Activated T-helper 17 cell treated with anti-CD3 and anti-CD28 coated beads, Interleukin-2, amount 50 U/mL, for 72 hours (primary cell): ENCODE results near the gene TGIF2. TPM values are rescaled to one million over a fixed set of nuclear protein-coding genes. Genes with fewer than 3 reads are reported as not detected.
"Not testable (repeated sequence)": the region's sequence is repeated elsewhere in the genome, so short reads cannot be mapped to it uniquely, and the experiment has no call there.

Experiments
- ATAC-seq: fragments of 150-1000 bp; cut with Tn5 transposase; replicated peaks from 2 replicates; pipeline ENCODE4 v1.10.0; 2021; ENCODE audit warnings: mild to moderate bottlenecking, moderate library complexity
- H3K27ac Mint-ChIP-seq: one replicate; pipeline ENCODE4 v1.8.0; 2022; ENCODE audit warnings: mixed read lengths
- H3K27me3 Mint-ChIP-seq: one replicate; pipeline ENCODE4 v1.8.0; 2022; ENCODE audit warnings: mixed read lengths
- H3K36me3 Mint-ChIP-seq: one replicate; pipeline ENCODE4 v1.8.0; 2022; ENCODE audit warnings: low read depth, mild to moderate bottlenecking, mixed read lengths
- H3K4me1 Mint-ChIP-seq: one replicate; pipeline ENCODE4 v1.8.0; 2022; ENCODE audit warnings: mixed read lengths
- H3K4me3 Mint-ChIP-seq: one replicate; pipeline ENCODE4 v1.8.0; 2022; ENCODE audit warnings: mild to moderate bottlenecking, mixed read lengths
- H3K9me3 Mint-ChIP-seq: one replicate; pipeline ENCODE4 v1.8.0; 2022; ENCODE audit warnings: mixed read lengths
- total RNA-seq, 2 donors: library from RNA; stranded (reverse); gene quantifications; one replicate each; pipeline ENCODE4 v1.2.3, GENCODE V29; 2022

The TGIF2 gene
- total RNA-seq, 2 donors from 2014 or later = 43.8 to 57.1 TPM

GRCh38 chr20:36563374-36563773, 10.0 kb upstream of the TGIF2 start:
- H3K27me3 Mint-ChIP-seq = no peaks in the 10 kb centered on the region
- H3K4me3 Mint-ChIP-seq = no peak overlapping the region
- peak overlapping the region; percentile 5 for H3K27ac Mint-ChIP-seq
- peaks cover 4% of the 10 kb centered on the region for H3K4me1 Mint-ChIP-seq
- ATAC-seq = no peak
- peaks cover 4% of the 10 kb centered on the region for H3K9me3 Mint-ChIP-seq
- no peaks in the 10 kb centered on the region for H3K36me3 Mint-ChIP-seq

GRCh38 chr20:36564078-36564725, 9.2 kb upstream of the TGIF2 start:
- peak overlapping the region; percentile 5 for H3K27ac Mint-ChIP-seq
- ATAC-seq, H3K36me3 Mint-ChIP-seq, H3K4me1 Mint-ChIP-seq, H3K4me3 Mint-ChIP-seq, H3K9me3 Mint-ChIP-seq, H3K27me3 Mint-ChIP-seq: not testable (repeated sequence)

DNA sequence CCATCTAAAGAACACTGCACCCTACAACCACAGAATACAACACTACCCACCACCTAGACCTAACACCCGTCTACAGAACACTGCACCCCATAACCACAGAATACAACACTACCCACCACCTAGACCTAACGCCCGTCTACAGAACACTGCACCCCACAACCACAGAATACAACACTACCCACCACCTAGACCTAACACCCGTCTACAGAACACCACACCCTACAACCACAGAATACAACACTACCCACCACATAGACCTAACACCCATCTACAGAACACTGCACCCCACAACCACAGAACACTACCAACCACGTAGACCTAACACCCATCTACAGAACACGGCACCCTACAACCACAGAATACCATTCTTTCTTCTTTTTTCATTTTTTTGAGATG, 8.7 kb upstream of the TGIF2 start:
- not testable (repeated sequence) for H3K27ac Mint-ChIP-seq, ATAC-seq

GRCh38 chr20:36565520-36565919, 7.9 kb upstream of the TGIF2 start:
- H3K27me3 Mint-ChIP-seq = no peaks in the 10 kb centered on the region
- no peak for ATAC-seq
- no peak overlapping the region for H3K4me3 Mint-ChIP-seq
- H3K36me3 Mint-ChIP-seq = no peaks in the 10 kb centered on the region
- H3K9me3 Mint-ChIP-seq = peaks cover 4% of the 10 kb centered on the region
- peaks cover 4% of the 10 kb centered on the region for H3K4me1 Mint-ChIP-seq
- H3K27ac Mint-ChIP-seq = no peak overlapping the region

More for the DNA sequence above, 8.7 kb upstream of the TGIF2 start:
- H3K4me3 Mint-ChIP-seq, H3K36me3 Mint-ChIP-seq, H3K4me1 Mint-ChIP-seq, H3K27me3 Mint-ChIP-seq, H3K9me3 Mint-ChIP-seq: not testable (repeated sequence)

DNA sequence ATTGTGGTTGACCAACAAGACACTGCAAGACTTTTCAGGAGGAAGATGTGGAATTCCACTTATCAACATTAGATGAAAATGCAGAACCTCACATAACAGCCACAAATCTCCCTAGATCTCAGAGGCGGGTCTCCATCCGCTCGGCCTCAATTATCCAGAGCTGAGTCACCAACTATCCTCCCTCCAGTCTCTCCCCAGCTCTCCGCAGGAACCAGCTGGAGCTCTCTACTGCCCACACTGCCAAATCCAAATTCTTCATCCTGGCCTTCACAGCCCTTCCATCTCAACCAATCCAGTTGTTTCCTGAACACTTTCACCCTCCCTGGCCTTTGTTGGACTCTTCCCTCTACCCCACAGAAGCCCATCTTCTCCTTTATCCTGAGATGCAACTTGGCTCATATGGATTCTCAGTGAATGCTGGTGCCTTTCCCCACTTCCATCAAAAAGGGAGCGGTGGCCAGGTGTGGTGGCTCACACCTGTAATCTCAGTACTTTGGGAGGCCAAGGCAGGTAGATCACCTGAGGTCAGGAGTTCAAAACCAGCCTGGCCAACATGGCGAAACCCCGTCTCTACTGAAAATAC, 3.5 kb upstream of the TGIF2 start:
- H3K4me3 Mint-ChIP-seq = no peak overlapping the region
- ATAC-seq = no peak
- peaks cover under 1% of the 10 kb centered on the region for H3K9me3 Mint-ChIP-seq
- H3K27ac Mint-ChIP-seq = no peak overlapping the region
- peaks cover 12% of the 10 kb centered on the region for H3K36me3 Mint-ChIP-seq
- H3K27me3 Mint-ChIP-seq = no peaks in the 10 kb centered on the region
- H3K4me1 Mint-ChIP-seq = peaks cover 17% of the 10 kb centered on the region

- Mint-ChIP-seq H3K27ac (peak overlapping the region; percentile 98), H3K4me3 (peak overlapping the region; percentile 90), H3K9me3 (no peaks in the 10 kb centered on the region), H3K4me1 (peaks cover 25% of the 10 kb centered on the region), H3K27me3 (no peaks in the 10 kb centered on the region), H3K36me3 (peaks cover 30% of the 10 kb centered on the region)
- no peak for ATAC-seq
Observed at GRCh38 chr20:36571564-36572504, 1.6 kb upstream of the TGIF2 start.

DNA sequence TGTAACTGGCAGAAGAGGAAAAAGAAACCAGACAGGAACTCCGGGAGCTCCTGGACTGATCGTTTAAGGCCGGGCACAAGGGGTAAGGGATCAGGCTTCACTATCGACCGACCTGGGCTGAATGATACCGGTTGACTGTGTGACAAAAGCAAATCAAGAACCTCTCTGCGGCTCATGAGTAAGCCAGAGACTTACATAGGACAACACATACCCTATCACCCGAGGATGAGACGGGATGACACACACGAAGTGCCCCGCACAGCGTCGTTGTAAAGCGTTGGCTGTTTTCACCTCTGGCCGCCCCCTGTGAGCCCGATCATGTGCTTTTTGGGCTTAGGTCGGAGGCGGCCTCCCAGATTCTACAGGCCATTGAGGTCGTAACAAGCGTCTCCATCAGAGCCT, 695 bp upstream of the TGIF2 start:
- Mint-ChIP-seq H3K9me3 (no peaks in the 10 kb centered on the region), H3K4me1 (peaks cover 25% of the 10 kb centered on the region), H3K27me3 (no peaks in the 10 kb centered on the region), H3K4me3 (peak overlapping the region; percentile 90), H3K36me3 (peaks cover 34% of the 10 kb centered on the region), H3K27ac (peak overlapping the region; percentile 98)
- ATAC-seq = peak; percentile 90

DNA sequence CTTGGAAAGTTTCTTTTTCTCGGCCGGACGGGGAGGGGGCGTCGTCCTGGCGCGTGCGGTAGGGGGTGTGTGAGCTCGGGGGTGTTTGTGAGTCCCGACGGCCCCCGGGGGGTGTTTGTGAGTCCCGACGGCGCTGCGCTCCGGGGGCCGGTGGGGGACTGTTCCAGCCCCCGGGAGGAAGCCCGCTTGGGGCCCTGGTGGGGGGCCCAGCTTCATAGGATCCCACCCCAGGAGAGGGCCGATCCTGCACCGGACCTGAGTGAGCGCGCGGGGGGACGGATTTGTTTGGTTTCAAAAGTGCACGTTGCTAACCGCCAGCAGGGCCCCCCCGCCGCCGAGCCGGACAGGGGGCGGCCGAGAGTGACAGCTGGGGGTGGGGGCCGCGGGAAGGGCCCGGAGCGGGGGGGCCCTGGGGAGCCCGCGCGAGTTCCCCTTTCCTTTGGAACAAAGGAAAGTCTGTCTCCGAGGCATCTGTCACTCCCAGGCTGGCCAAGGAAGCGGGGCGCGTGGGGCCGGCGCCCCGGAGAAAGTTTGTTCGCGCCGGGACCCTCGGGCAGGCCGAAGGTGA, 485 bp downstream of the TGIF2 start:
- peaks cover 46% of the 10 kb centered on the region for H3K36me3 Mint-ChIP-seq
- H3K9me3 Mint-ChIP-seq = no peaks in the 10 kb centered on the region
- no peak overlapping the region for H3K27ac Mint-ChIP-seq
- no peaks in the 10 kb centered on the region for H3K27me3 Mint-ChIP-seq
- H3K4me1 Mint-ChIP-seq = peaks cover 25% of the 10 kb centered on the region
- peak overlapping the region; percentile 98 for H3K4me3 Mint-ChIP-seq
- ATAC-seq = no peak

GRCh38 chr20:36574366-36575135, 1.2 kb downstream of the TGIF2 start:
- H3K27me3 Mint-ChIP-seq = no peaks in the 10 kb centered on the region
- H3K4me1 Mint-ChIP-seq = peaks cover 25% of the 10 kb centered on the region
- H3K9me3 Mint-ChIP-seq = no peaks in the 10 kb centered on the region
- peak; percentile 1 for ATAC-seq
- peak overlapping the region; percentile 98 for H3K4me3 Mint-ChIP-seq
- peak overlapping the region; percentile 95 for H3K27ac Mint-ChIP-seq
- peaks cover 53% of the 10 kb centered on the region for H3K36me3 Mint-ChIP-seq

GRCh38 chr20:36576081-36576445, 2.7 kb downstream of the TGIF2 start:
- H3K9me3 Mint-ChIP-seq = no peaks in the 10 kb centered on the region
- ATAC-seq = no peak
- peak overlapping the region; percentile 98 for H3K4me3 Mint-ChIP-seq
- peaks cover 31% of the 10 kb centered on the region for H3K4me1 Mint-ChIP-seq
- H3K27ac Mint-ChIP-seq = no peak overlapping the region
- peaks cover 68% of the 10 kb centered on the region for H3K36me3 Mint-ChIP-seq
- no peaks in the 10 kb centered on the region for H3K27me3 Mint-ChIP-seq

GRCh38 chr20:36578356-36579041, 5.1 kb downstream of the TGIF2 start:
- Mint-ChIP-seq H3K9me3 (no peaks in the 10 kb centered on the region), H3K4me3 (no peak overlapping the region), H3K4me1 (peaks cover 25% of the 10 kb centered on the region), H3K27ac (no peak overlapping the region), H3K36me3 (peaks cover 86% of the 10 kb centered on the region), H3K27me3 (no peaks in the 10 kb centered on the region)
- no peak for ATAC-seq

DNA sequence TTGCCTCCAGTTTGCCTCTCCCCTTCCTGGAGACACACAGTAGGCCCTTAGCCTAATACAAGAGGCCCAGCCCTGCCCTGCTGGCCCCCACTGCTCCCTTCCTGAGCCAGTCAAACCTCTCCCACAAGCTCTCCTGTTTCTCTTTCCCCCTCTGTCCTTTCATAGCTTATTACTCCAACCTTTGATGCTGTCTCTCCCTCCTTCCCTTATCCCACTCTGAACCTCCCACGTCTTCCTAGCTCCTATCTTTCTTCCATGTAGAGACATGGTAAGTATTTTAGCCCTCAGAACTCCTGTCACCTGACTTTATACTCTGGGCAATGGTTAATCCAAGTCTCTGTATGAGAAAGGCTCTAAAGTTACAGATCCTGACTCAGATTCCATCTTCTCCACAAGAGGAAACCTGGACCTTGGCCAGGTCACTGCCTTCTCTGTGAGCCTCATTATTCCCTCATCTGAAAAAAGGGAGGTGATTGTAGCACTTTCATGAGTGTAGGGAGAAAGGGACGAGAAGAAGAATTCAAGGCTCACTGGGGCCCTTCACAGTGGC, 6.7 kb downstream of the TGIF2 start:
- Mint-ChIP-seq H3K36me3 (peaks cover 87% of the 10 kb centered on the region), H3K9me3 (no peaks in the 10 kb centered on the region)

GRCh38 chr20:36582322-36582721, 8.9 kb downstream of the TGIF2 start:
- no peaks in the 10 kb centered on the region for H3K9me3 Mint-ChIP-seq
- peaks cover 85% of the 10 kb centered on the region for H3K36me3 Mint-ChIP-seq
- peak; percentile 98 for ATAC-seq
- peak overlapping the region; percentile 46 for H3K4me3 Mint-ChIP-seq
- peak overlapping the region; percentile 89 for H3K27ac Mint-ChIP-seq
- no peaks in the 10 kb centered on the region for H3K27me3 Mint-ChIP-seq
- peaks cover 21% of the 10 kb centered on the region for H3K4me1 Mint-ChIP-seq

More for the DNA sequence above, 6.7 kb downstream of the TGIF2 start:
- Mint-ChIP-seq H3K4me1 (peaks cover 19% of the 10 kb centered on the region), H3K27ac (peak overlapping the region; percentile 51), H3K27me3 (no peaks in the 10 kb centered on the region), H3K4me3 (no peak overlapping the region)
- no peak for ATAC-seq
